Ishikawa (cell line): ENCODE measurements around the gene JAKMIP3.

ENCODE experiments used
- CEBPB ChIP-seq: IDR thresholded peaks from 2 replicates; pipeline ENCODE4 v1.6.1; 2012
- CREB1 ChIP-seq: IDR thresholded peaks from 2 replicates; pipeline ENCODE4 v1.6.1; 2012; ENCODE audit warnings: low read depth
- EGR1 ChIP-seq: IDR thresholded peaks from 2 replicates; pipeline ENCODE4 v1.6.1; 2012
- EP300 ChIP-seq: IDR thresholded peaks from 2 replicates; pipeline ENCODE4 v1.6.1; 2012; ENCODE audit warnings: borderline replicate concordance
- FOXM1 ChIP-seq: IDR thresholded peaks from 2 replicates; pipeline ENCODE4 v1.6.1; 2012; ENCODE audit warnings: low read depth, borderline replicate concordance
- NFIC ChIP-seq: IDR thresholded peaks from 2 replicates; pipeline ENCODE4 v1.6.1; 2012
- RAD21 ChIP-seq: IDR thresholded peaks from 2 replicates; pipeline ENCODE4 v1.6.1; 2012; ENCODE audit warnings: low read depth
- REST ChIP-seq: IDR thresholded peaks from 2 replicates; pipeline ENCODE4 v1.6.1; 2012; ENCODE audit warnings: low read depth, mild to moderate bottlenecking
- TAF1 ChIP-seq: IDR thresholded peaks from 2 replicates; pipeline ENCODE4 v1.6.1; 2012; ENCODE audit warnings: low read depth, mild to moderate bottlenecking
- TCF12 ChIP-seq: IDR thresholded peaks from 2 replicates; pipeline ENCODE4 v1.6.1; 2012; ENCODE audit warnings: low read depth
- TEAD4 ChIP-seq: IDR thresholded peaks from 2 replicates; pipeline ENCODE4 v1.6.1; 2012
- USF1 ChIP-seq: IDR thresholded peaks from 2 replicates; pipeline ENCODE4 v1.6.1; 2012
- YY1 ChIP-seq: IDR thresholded peaks from 2 replicates; pipeline ENCODE4 v1.6.1; 2012; ENCODE audit warnings: low read depth
- ZBTB7A ChIP-seq: IDR thresholded peaks from 2 replicates; pipeline ENCODE4 v1.6.1; 2012; ENCODE audit warnings: low read depth
- TF ChIP-seq, protein P1 (sequence below): IDR thresholded peaks from 2 replicates; pipeline ENCODE4 v1.6.1; 2012

JAKMIP3 gene

DNA sequence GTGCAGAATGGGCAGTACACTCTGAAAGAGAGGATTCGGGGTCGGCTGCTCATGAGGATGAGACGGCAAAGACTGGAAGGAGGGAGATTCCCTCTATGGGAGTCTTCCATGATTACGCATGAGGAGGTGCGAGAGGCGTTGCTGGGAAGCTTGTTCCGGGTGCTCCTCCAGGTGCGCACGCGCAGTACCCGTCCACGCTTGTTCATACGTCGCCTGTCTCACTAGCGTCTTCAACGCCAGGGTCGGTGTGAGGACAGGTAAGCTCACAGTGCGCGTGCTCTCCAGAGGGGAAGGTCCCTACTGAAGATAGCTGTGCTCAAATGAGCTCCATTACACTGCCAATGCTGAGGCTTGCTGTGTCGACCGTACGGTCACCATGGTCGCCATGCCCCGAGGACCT is 44.7 kb upstream of the JAKMIP3 start:
- TF ChIP-seq USF1 (no peak), FOXM1 (no peak), EGR1 (no peak), TCF12 (no peak), TEAD4 (no peak), YY1 (no peak), REST (no peak), ZBTB7A (no peak), EP300 (no peak), RAD21 (no peak), CEBPB (no peak), TAF1 (no peak), NFIC (no peak), CREB1 (no peak)
- TF ChIP-seq, protein P1, sequence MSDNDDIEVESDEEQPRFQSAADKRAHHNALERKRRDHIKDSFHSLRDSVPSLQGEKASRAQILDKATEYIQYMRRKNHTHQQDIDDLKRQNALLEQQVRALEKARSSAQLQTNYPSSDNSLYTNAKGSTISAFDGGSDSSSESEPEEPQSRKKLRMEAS, result no peak

DNA sequence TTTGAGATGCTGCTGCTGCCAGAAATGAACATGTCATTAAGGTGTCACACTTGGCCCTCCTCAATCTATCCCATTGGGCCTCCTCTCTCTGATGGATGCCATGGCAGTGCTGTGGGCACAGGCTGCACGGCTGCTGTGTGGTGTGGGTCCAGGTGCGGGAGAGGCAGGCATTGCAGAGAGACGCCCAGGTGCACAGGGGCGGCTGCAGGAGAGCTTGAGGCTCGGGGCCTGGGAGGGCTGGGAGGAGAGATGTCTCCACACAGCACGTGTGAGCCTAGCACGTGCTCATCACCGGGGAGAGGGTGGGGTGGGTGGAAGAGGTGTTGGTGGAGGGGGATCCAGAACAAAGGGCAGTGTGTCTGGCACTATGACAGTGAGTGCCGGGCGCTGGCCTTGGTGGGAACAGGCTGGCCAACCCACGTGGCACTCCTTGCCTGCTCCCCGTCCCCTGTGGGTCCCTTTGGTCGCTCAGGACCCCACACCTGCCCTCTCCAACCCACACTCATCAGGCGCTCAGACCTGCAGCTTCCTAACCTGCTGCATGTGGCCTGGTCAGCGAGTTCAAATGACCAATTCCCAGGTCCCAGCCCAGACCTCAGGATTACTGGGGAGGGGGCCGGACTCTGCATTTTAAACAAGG is 44.1 kb upstream of the JAKMIP3 start:
- TF ChIP-seq ZBTB7A, result no peak
- no peak for TF ChIP-seq CEBPB
- TF ChIP-seq, protein P1, result no peak
- TF ChIP-seq NFIC, result no peak
- TF ChIP-seq CREB1, result no peak
- TF ChIP-seq TAF1, result no peak
- no peak for TF ChIP-seq TCF12
- TF ChIP-seq RAD21, result no peak
- TF ChIP-seq FOXM1, result no peak
- TF ChIP-seq REST, result no peak
- no peak for TF ChIP-seq YY1
- TF ChIP-seq USF1, result no peak
- no peak for TF ChIP-seq TEAD4
- TF ChIP-seq EP300, result no peak

GRCh38 chr10:132022241-132022640 is 43.5 kb upstream of the JAKMIP3 start:
- TF ChIP-seq TEAD4 (no peak), NFIC (no peak), YY1 (no peak), FOXM1 (no peak), CREB1 (no peak), CEBPB (no peak), TAF1 (no peak), ZBTB7A (no peak), EGR1 (no peak), REST (no peak), EP300 (no peak), RAD21 (no peak), TCF12 (no peak), USF1 (no peak)
- TF ChIP-seq, protein P1, result no peak
